Keratinocyte (primary cell): ENCODE results near the gene HDAC9.
"Not testable (repeated sequence)": the region's sequence is repeated elsewhere in the genome, so short reads cannot be mapped to it uniquely, and the experiment has no call there.

Source experiments
- EZH2 ChIP-seq: IDR thresholded peaks from one replicate; pipeline ENCODE4 v1.6.1; 2012; ENCODE audit warnings: inconsistent platforms, mild to moderate bottlenecking, low read length, moderate library complexity
- TF ChIP-seq, protein P1 (sequence below), 3 experiments: IDR thresholded peaks in 1 of 3; conservative IDR thresholded peaks in 1 of 3; optimal IDR thresholded peaks in 1 of 3; 2 replicates in 2 of 3; 3 replicates in 1 of 3; pipeline versions ENCODE3 to v1.5.1; 2011; ENCODE audit warnings: low read length in 3 of 3, mild to moderate bottlenecking in 3 of 3, moderate library complexity in 2 of 3, control low read depth in 1 of 3, inconsistent platforms in 1 of 3; ENCODE audit not compliant: insufficient read depth in 2 of 3; ENCODE audit errors: extremely low read depth in 1 of 3

DNA sequence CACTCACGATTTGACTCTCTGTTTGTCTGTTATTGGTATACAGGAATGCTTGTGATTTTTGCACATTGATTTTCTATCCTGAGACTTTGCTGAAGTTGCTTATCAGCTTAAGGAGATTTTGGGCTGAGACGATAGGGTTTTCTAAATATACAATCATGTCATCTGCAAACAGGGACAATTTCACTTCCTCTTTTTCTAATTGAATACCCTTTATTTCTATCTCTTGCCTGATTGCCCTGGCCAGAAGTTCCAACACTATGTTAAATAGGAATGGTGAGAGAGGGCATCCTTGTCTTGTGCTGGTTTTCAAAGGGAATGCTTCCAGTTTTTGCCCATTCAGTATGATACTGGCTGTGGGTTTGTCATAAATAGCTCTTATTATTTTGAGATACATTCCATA, 240.5 kb downstream of the HDAC9 start:
- TF ChIP-seq, protein P1, sequence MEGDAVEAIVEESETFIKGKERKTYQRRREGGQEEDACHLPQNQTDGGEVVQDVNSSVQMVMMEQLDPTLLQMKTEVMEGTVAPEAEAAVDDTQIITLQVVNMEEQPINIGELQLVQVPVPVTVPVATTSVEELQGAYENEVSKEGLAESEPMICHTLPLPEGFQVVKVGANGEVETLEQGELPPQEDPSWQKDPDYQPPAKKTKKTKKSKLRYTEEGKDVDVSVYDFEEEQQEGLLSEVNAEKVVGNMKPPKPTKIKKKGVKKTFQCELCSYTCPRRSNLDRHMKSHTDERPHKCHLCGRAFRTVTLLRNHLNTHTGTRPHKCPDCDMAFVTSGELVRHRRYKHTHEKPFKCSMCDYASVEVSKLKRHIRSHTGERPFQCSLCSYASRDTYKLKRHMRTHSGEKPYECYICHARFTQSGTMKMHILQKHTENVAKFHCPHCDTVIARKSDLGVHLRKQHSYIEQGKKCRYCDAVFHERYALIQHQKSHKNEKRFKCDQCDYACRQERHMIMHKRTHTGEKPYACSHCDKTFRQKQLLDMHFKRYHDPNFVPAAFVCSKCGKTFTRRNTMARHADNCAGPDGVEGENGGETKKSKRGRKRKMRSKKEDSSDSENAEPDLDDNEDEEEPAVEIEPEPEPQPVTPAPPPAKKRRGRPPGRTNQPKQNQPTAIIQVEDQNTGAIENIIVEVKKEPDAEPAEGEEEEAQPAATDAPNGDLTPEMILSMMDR (optimal IDR thresholded peaks at IDR 0.05 in 1 of 3, IDR thresholded peaks at IDR 0.05 in 1 of 3, conservative IDR thresholded peaks at IDR 0.05 in 1 of 3; ENCODE audit: extremely low read depth in 1 of 3, insufficient read depth in 2 of 3, low read length in 3 of 3) = not testable (repeated sequence)
- TF ChIP-seq EZH2 = not testable (repeated sequence)
